GM21526 (cell line): ENCODE results near the gene XXYLT1.

Experiments used
- ATAC-seq: cut with Tn5 transposase; IDR thresholded peaks from one replicate; pipeline ENCODE4 v1.9.1; 2021; ENCODE audit warnings: moderate library complexity; ENCODE audit not compliant: unreplicated experiment, low FRiP score

The XXYLT1 gene

GRCh38 chr3:195253923-195254432 lies 17.0 kb downstream of the XXYLT1 start:
- no peak for ATAC-seq

- no peak for ATAC-seq
Observed at GRCh38 chr3:195251336-195252065, 19.5 kb downstream of the XXYLT1 start.

- ATAC-seq: no peak
Observed at GRCh38 chr3:195250473-195251251, 20.3 kb downstream of the XXYLT1 start.

GRCh38 chr3:195249858-195250464 lies 21.0 kb downstream of the XXYLT1 start:
- ATAC-seq: no peak

GRCh38 chr3:195249057-195249770 lies 21.7 kb downstream of the XXYLT1 start:
- ATAC-seq: no peak

GRCh38 chr3:195248281-195248680 lies 22.7 kb downstream of the XXYLT1 start:
- no peak for ATAC-seq

GRCh38 chr3:195247863-195248189 lies 23.1 kb downstream of the XXYLT1 start:
- no peak for ATAC-seq

GRCh38 chr3:195247086-195247862 lies 23.7 kb downstream of the XXYLT1 start:
- ATAC-seq: no peak

- ATAC-seq: no peak
Observed at GRCh38 chr3:195246581-195246995, 24.4 kb downstream of the XXYLT1 start.

GRCh38 chr3:195245531-195245951 lies 25.4 kb downstream of the XXYLT1 start:
- ATAC-seq: no peak

GRCh38 chr3:195241592-195242355 lies 29.2 kb downstream of the XXYLT1 start:
- ATAC-seq: no peak

- ATAC-seq: no peak
Observed at GRCh38 chr3:195240939-195241338, 30.0 kb downstream of the XXYLT1 start.

GRCh38 chr3:195240171-195240701 lies 30.7 kb downstream of the XXYLT1 start:
- no peak for ATAC-seq

GRCh38 chr3:195239121-195239520 lies 31.8 kb downstream of the XXYLT1 start:
- ATAC-seq: no peak

- ATAC-seq: no peak
Observed at GRCh38 chr3:195238586-195239118, 32.3 kb downstream of the XXYLT1 start.

- ATAC-seq: no peak
Observed at GRCh38 chr3:195238081-195238571, 32.8 kb downstream of the XXYLT1 start.

- no peak for ATAC-seq
Observed at GRCh38 chr3:195236801-195237570, 34.0 kb downstream of the XXYLT1 start.
